Measurements from ENCODE around the gene TNFRSF14. TPM values are rescaled to one million over a fixed set of nuclear protein-coding genes. Genes with fewer than 3 reads are reported as not detected.
A peak's percentile ranks its signal among the peaks of the same experiment; 100 is the strongest.

TNFRSF14 gene
- total and polyA plus RNA-seq, 2 of the 13 experiments (the other 11 are each of a cell fraction or from before 2014, with no cell fraction given), result 11.9 to 49.9 TPM

DNA sequence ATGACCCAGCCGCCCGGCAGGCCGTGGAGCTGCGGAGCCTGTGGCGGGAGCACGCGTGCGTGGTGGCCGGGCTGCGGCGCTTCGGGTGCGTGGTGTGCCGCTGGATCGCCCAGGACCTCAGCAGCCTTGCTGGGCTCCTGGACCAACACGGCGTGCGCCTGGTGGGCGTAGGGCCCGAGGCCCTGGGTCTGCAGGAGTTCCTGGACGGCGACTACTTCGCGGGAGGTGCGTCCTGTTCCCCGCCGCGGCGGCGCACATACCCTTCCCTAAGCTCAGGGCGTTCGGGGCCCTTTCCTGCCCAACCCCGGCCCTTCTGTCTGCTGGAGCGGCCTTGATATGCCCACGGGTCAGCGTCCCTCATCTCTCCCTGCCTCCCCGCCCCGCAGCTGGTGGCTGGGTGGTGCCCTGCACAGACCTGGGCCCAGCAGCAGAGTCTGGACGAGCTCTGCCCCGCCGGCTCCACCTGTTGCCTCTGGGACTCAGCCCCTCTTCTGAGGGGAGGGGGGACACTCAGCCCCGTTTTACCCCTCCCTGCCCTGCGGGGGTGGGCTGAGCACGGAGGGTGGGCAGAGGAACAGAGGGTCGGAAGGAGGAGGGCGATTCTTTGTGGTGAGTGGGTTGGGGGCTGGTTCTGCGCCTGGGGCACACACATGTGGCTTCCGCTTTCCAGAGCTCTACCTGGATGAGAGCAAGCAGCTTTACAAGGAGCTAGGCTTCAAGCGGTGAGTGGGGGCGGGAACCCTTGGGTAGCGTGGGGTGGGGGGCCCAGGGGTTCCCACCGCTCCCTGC is 31.1 kb downstream of the TNFRSF14 start (continued):
- TF ChIP-seq, protein P1, sequence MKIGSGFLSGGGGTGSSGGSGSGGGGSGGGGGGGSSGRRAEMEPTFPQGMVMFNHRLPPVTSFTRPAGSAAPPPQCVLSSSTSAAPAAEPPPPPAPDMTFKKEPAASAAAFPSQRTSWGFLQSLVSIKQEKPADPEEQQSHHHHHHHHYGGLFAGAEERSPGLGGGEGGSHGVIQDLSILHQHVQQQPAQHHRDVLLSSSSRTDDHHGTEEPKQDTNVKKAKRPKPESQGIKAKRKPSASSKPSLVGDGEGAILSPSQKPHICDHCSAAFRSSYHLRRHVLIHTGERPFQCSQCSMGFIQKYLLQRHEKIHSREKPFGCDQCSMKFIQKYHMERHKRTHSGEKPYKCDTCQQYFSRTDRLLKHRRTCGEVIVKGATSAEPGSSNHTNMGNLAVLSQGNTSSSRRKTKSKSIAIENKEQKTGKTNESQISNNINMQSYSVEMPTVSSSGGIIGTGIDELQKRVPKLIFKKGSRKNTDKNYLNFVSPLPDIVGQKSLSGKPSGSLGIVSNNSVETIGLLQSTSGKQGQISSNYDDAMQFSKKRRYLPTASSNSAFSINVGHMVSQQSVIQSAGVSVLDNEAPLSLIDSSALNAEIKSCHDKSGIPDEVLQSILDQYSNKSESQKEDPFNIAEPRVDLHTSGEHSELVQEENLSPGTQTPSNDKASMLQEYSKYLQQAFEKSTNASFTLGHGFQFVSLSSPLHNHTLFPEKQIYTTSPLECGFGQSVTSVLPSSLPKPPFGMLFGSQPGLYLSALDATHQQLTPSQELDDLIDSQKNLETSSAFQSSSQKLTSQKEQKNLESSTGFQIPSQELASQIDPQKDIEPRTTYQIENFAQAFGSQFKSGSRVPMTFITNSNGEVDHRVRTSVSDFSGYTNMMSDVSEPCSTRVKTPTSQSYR (CRISPR knock-in tag; IDR thresholded peaks at IDR 0.05; ENCODE audit: borderline replicate concordance), result no peak
- no peak for TF ChIP-seq NFIB (CRISPR knock-in tag; IDR thresholded peaks at IDR 0.05; ENCODE audit: borderline replicate concordance)
- TF ChIP-seq, protein P2, sequence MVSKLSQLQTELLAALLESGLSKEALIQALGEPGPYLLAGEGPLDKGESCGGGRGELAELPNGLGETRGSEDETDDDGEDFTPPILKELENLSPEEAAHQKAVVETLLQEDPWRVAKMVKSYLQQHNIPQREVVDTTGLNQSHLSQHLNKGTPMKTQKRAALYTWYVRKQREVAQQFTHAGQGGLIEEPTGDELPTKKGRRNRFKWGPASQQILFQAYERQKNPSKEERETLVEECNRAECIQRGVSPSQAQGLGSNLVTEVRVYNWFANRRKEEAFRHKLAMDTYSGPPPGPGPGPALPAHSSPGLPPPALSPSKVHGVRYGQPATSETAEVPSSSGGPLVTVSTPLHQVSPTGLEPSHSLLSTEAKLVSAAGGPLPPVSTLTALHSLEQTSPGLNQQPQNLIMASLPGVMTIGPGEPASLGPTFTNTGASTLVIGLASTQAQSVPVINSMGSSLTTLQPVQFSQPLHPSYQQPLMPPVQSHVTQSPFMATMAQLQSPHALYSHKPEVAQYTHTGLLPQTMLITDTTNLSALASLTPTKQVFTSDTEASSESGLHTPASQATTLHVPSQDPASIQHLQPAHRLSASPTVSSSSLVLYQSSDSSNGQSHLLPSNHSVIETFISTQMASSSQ (IDR thresholded peaks at IDR 0.05; ENCODE audit: low read depth), result no peak
- TF ChIP-seq, protein P2 (CRISPR knock-in tag; IDR thresholded peaks at IDR 0.05; ENCODE audit: borderline replicate concordance), result no peak
- TF ChIP-seq ZNF619 (CRISPR knock-in tag; IDR thresholded peaks at IDR 0.05), result no peak
- no peak for TF ChIP-seq THAP8 (CRISPR knock-in tag; IDR thresholded peaks at IDR 0.05; ENCODE audit: borderline replicate concordance)
- TF ChIP-seq AFF4 (CRISPR knock-in tag; IDR thresholded peaks at IDR 0.05), result no peak
- TF ChIP-seq, protein P3, sequence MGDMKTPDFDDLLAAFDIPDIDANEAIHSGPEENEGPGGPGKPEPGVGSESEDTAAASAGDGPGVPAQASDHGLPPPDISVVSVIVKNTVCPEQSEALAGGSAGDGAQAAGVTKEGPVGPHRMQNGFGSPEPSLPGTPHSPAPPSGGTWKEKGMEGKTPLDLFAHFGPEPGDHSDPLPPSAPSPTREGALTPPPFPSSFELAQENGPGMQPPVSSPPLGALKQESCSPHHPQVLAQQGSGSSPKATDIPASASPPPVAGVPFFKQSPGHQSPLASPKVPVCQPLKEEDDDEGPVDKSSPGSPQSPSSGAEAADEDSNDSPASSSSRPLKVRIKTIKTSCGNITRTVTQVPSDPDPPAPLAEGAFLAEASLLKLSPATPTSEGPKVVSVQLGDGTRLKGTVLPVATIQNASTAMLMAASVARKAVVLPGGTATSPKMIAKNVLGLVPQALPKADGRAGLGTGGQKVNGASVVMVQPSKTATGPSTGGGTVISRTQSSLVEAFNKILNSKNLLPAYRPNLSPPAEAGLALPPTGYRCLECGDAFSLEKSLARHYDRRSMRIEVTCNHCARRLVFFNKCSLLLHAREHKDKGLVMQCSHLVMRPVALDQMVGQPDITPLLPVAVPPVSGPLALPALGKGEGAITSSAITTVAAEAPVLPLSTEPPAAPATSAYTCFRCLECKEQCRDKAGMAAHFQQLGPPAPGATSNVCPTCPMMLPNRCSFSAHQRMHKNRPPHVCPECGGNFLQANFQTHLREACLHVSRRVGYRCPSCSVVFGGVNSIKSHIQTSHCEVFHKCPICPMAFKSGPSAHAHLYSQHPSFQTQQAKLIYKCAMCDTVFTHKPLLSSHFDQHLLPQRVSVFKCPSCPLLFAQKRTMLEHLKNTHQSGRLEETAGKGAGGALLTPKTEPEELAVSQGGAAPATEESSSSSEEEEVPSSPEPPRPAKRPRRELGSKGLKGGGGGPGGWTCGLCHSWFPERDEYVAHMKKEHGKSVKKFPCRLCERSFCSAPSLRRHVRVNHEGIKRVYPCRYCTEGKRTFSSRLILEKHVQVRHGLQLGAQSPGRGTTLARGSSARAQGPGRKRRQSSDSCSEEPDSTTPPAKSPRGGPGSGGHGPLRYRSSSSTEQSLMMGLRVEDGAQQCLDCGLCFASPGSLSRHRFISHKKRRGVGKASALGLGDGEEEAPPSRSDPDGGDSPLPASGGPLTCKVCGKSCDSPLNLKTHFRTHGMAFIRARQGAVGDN (CRISPR knock-in tag; IDR thresholded peaks at IDR 0.05), result peak; percentile 5
- no peak for TF ChIP-seq NFIC (IDR thresholded peaks at IDR 0.05; ENCODE audit: low read length)

Measured in HepG2 (cell line).